ENCODE results near the gene PAN2.

Gene PAN2

DNA sequence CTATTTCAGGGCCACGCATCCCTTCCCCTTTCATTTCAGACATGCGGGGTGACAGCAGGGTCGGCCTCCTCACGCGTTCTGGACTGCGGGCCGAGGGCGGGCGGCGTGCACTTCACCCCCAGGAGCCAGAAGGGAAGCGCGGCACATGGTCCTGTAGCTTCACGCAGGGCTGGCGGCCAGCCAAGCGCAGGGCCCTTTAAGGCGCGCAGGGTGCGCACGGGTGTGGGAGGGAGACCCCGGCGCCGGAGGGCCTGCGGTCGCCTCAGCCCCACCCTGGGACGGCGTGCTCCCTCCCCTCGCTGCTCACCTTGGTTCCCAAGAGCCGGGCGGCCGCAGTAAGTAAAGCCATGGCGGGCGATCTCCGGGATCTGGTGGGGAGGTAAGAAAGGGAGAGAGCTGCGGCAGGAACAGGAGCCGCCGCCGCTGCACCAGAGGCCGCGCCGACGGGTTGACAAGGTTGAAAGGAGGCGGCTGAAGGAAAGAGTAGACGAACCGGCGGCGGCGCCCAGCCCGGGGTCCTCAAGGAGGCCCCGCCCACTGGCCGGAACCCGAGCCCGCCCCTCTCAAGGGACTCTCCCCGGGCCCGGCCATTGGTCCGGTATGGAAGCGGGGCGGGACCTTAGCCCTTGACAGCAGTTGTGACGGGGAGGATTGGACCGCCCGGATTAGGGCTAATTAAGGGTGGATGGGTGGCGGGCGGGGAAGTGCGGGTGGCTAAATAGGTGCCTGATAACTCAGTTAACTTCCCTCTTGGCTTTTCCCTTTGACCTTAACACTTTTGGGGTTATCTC is 33.8 kb downstream of the PAN2 start, which contains the start of gene CS:
TSS of gene CS (minus strand) at position 478 of the 791 bp plus-strand sequence. CDS start at position 349, 129 bp downstream.
- peaks cover 3 to 25% (median 9%) of the 10 kb centered on the region in 4 experiments for H3K36me3 ChIP-seq (ENCODE audit: control insufficient read depth in 4 of 4, insufficient read depth in 4 of 4, low read length in 3 of 4)
- no peaks in the 10 kb centered on the region for H3K27me3 ChIP-seq (replicated peaks in 2 of 5; ENCODE audit: control insufficient read depth in 4 of 5, insufficient read depth in 5 of 5, low read length in 4 of 5)
- peak within 1 kb of the TSS; percentile 65 to 90 for H3K27ac ChIP-seq (ENCODE audit: insufficient read depth in 1 of 2, low read depth in 1 of 2, low read length in 2 of 2, poor library complexity in 1 of 2, severe bottlenecking in 2 of 2)
- POLR2A ChIA-PET: interaction anchor here (0.6 to 3.0 kb wide), 4 partner anchors 16 to 254 kb away, joined by 3 to 11 read pairs (median 4); partner anchors contain the start of genes CNPY2 and PAN2
- 0% methylated on average over 36 of the region's 63 CpGs for WGBS (ENCODE audit: insufficient coverage)
- no peaks in the 10 kb centered on the region for H3K9me3 ChIP-seq (ENCODE audit: control extremely low read depth in 1 of 5, control insufficient read depth in 4 of 5, insufficient read depth in 2 of 5, low read depth in 1 of 5, low read length in 4 of 5)
- CTCF ChIA-PET: interaction anchor here (0.9 to 1.8 kb wide), 5 partner anchors 8 to 182 kb away, joined by 3 to 4 read pairs (median 4); partner anchors contain the start of gene ZC3H10
- peaks cover 12 to 31% (median 26%) of the 10 kb centered on the region in 4 experiments for H3K4me1 ChIP-seq (ENCODE audit: control extremely low read depth in 1 of 4, control insufficient read depth in 4 of 4, insufficient read depth in 4 of 4, low read length in 3 of 4)
- peak; percentile 98 to 99 (median 99) for DNase-seq
- H3K4me3 ChIP-seq (ENCODE audit: control insufficient read depth in 1 of 7, extremely low read depth in 1 of 7, insufficient read depth in 4 of 7, low read depth in 2 of 7, low read length in 6 of 7): peak within 1 kb of the TSS; percentile 52 to 95 (median 85)

DNA sequence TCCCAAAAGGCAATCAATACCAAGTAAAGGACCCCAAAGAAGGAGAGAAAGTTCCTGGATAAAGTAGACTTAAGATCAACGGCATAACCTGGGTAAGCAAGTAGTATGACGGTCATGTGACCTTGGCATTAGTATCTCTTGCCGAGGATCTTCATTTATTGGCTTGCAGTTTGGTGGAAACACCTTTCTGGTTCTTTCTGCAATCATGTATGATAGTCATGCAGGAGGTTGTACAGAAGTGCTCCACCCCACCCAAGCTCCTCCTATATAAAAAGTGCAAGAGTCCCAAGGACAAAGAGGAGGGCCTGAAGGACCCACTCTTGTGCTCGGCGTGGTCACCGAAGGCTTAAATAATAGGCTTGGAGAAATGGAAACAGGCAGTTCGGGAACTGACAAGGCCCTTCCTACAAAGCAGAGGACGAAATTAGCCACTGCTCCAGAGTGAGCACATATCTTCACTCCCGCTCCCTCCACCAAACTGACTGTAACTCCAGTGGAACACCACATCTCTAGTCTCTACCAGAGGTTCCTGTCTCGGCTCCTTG is 34.4 kb downstream of the PAN2 start:
- Histone ChIP-seq H3K27me3 (replicated peaks in 2 of 5; ENCODE audit: control insufficient read depth in 4 of 5, insufficient read depth in 5 of 5, low read length in 4 of 5) (no peaks in the 10 kb centered on the region), H3K4me3 (ENCODE audit: control insufficient read depth in 1 of 7, extremely low read depth in 1 of 7, insufficient read depth in 4 of 7, low read depth in 2 of 7, low read length in 6 of 7) (peak overlapping the region; percentile 52 to 95 (median 85)), H3K36me3 (ENCODE audit: control insufficient read depth in 4 of 4, insufficient read depth in 4 of 4, low read length in 3 of 4) (peaks cover 2 to 25% (median 9%) of the 10 kb centered on the region in 4 experiments), H3K27ac (ENCODE audit: insufficient read depth in 1 of 2, low read depth in 1 of 2, low read length in 2 of 2, poor library complexity in 1 of 2, severe bottlenecking in 2 of 2) (peak overlapping the region; percentile 65 to 90), H3K9me3 (ENCODE audit: control extremely low read depth in 1 of 5, control insufficient read depth in 4 of 5, insufficient read depth in 2 of 5, low read depth in 1 of 5, low read length in 4 of 5) (no peaks in the 10 kb centered on the region), H3K4me1 (ENCODE audit: control extremely low read depth in 1 of 4, control insufficient read depth in 4 of 4, insufficient read depth in 4 of 4, low read length in 3 of 4) (peaks cover 12 to 31% (median 26%) of the 10 kb centered on the region in 4 experiments)
- ChIA-PET CTCF (interaction anchor here (0.9 to 3.1 kb wide), 8 partner anchors 9 to 181 kb away, joined by 3 to 11 read pairs (median 4); partner anchors contain the start of genes CNPY2 and ZC3H10), POLR2A (interaction anchor here (0.6 to 3.0 kb wide), 3 partner anchors 17 to 254 kb away, joined by 3 to 11 read pairs (median 3); partner anchors contain the start of genes CNPY2 and PAN2)
- 2% methylated on average over 9 of the region's 10 CpGs for WGBS (ENCODE audit: insufficient coverage)
- DNase-seq: no peak

- no peaks in the 10 kb centered on the region for H3K9me3 ChIP-seq (ENCODE audit: control extremely low read depth in 1 of 5, control insufficient read depth in 4 of 5, insufficient read depth in 2 of 5, low read depth in 1 of 5, low read length in 4 of 5)
- DNase-seq: no peak
- H3K36me3 ChIP-seq (ENCODE audit: control insufficient read depth in 4 of 4, insufficient read depth in 4 of 4, low read length in 3 of 4): peaks cover 0 to 26% (median 8%) of the 10 kb centered on the region in 4 experiments
- ChIA-PET CTCF (interaction anchor here (0.7 to 3.1 kb wide), 9 partner anchors 9 to 181 kb away, joined by 3 to 11 read pairs (median 4); partner anchors contain the start of genes CNPY2, COQ10A and ZC3H10), POLR2A (interaction anchor here (1.0 to 3.0 kb wide), 2 partner anchors 17 to 35 kb away, joined by 3 to 11 read pairs; partner anchors contain the start of genes CNPY2 and PAN2)
- no peaks in the 10 kb centered on the region for H3K27me3 ChIP-seq (replicated peaks in 2 of 5; ENCODE audit: control insufficient read depth in 4 of 5, insufficient read depth in 5 of 5, low read length in 4 of 5)
- peaks cover 12 to 31% (median 26%) of the 10 kb centered on the region in 4 experiments for H3K4me1 ChIP-seq (ENCODE audit: control extremely low read depth in 1 of 4, control insufficient read depth in 4 of 4, insufficient read depth in 4 of 4, low read length in 3 of 4)
- peak overlapping the region in 1 of 2 experiments; percentile 90 for H3K27ac ChIP-seq (ENCODE audit: insufficient read depth in 1 of 2, low read depth in 1 of 2, low read length in 2 of 2, poor library complexity in 1 of 2, severe bottlenecking in 2 of 2)
- H3K4me3 ChIP-seq (ENCODE audit: control insufficient read depth in 1 of 7, extremely low read depth in 1 of 7, insufficient read depth in 4 of 7, low read depth in 2 of 7, low read length in 6 of 7): peak overlapping the region in 6 of 7 experiments; percentile 52 to 95 (median 85)
- WGBS (ENCODE audit: insufficient coverage): 90% methylated on average over 5 of the region's 5 CpGs
Measured at GRCh38 chr12:56298828-56299227, 35.0 kb downstream of the PAN2 start.

DNA sequence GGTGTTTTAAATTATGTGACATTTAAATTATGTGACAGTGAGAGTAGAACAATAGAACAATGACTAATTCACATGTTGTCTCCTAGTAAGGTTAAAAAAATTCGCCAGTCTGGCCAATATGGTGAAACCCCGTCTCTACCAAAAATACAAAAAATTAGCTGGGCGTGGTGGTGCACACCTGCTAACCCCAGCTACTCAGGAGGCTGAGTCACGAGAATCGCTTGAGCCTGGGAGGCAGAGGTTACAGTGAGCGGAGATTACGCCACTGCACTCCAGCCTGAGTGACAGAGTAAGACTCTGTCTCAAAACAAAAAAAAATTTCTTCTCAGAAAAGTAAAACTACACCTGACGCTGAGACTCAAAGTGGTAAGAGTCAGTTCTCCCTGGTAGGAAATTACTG is 36.4 kb downstream of the PAN2 start:
- WGBS (ENCODE audit: insufficient coverage): 100% methylated on average over 7 of the region's 8 CpGs
- CTCF ChIA-PET: interaction anchor here (1.0 to 3.1 kb wide), 10 partner anchors 10 to 167 kb away, joined by 3 to 11 read pairs (median 4); partner anchors contain the start of genes ANKRD52, CNPY2 and COQ10A
- no peak overlapping the region for H3K4me3 ChIP-seq (ENCODE audit: control insufficient read depth in 1 of 7, extremely low read depth in 1 of 7, insufficient read depth in 4 of 7, low read depth in 2 of 7, low read length in 6 of 7)
- peak overlapping the region in 1 of 2 experiments; percentile 20 for H3K27ac ChIP-seq (ENCODE audit: insufficient read depth in 1 of 2, low read depth in 1 of 2, low read length in 2 of 2, poor library complexity in 1 of 2, severe bottlenecking in 2 of 2)
- DNase-seq: no peak
- H3K36me3 ChIP-seq (ENCODE audit: control insufficient read depth in 4 of 4, insufficient read depth in 4 of 4, low read length in 3 of 4): peaks cover 0 to 32% (median 9%) of the 10 kb centered on the region in 4 experiments
- H3K4me1 ChIP-seq (ENCODE audit: control extremely low read depth in 1 of 4, control insufficient read depth in 4 of 4, insufficient read depth in 4 of 4, low read length in 3 of 4): peaks cover 12 to 31% (median 26%) of the 10 kb centered on the region in 4 experiments
- no peaks in the 10 kb centered on the region for H3K9me3 ChIP-seq (ENCODE audit: control extremely low read depth in 1 of 5, control insufficient read depth in 4 of 5, insufficient read depth in 2 of 5, low read depth in 1 of 5, low read length in 4 of 5)
- H3K27me3 ChIP-seq (replicated peaks in 2 of 5; ENCODE audit: control insufficient read depth in 4 of 5, insufficient read depth in 5 of 5, low read length in 4 of 5): no peaks in the 10 kb centered on the region
- POLR2A ChIA-PET: no interaction called here

- POLR2A ChIA-PET: no interaction called here
Measured at GRCh38 chr12:56296295-56296694, 37.5 kb downstream of the PAN2 start.

GRCh38 chr12:56293795-56294194 is 40.0 kb downstream of the PAN2 start:
- 100% methylated on average over 5 of the region's 5 CpGs for WGBS (ENCODE audit: insufficient coverage)
- no peaks in the 10 kb centered on the region for H3K27me3 ChIP-seq (replicated peaks in 2 of 5; ENCODE audit: control insufficient read depth in 4 of 5, insufficient read depth in 5 of 5, low read length in 4 of 5)
- no peak for DNase-seq
- H3K9me3 ChIP-seq (ENCODE audit: control extremely low read depth in 1 of 5, control insufficient read depth in 4 of 5, insufficient read depth in 2 of 5, low read depth in 1 of 5, low read length in 4 of 5): no peaks in the 10 kb centered on the region
- ChIA-PET POLR2A (no interaction called here), CTCF (interaction anchor here (0.9 to 1.5 kb wide), 3 partner anchors 8 to 61 kb away, joined by 3 to 4 read pairs (median 3); no protein-coding TSS in a partner anchor)
- peaks cover 6 to 13% (median 11%) of the 10 kb centered on the region in 4 experiments for H3K4me1 ChIP-seq (ENCODE audit: control extremely low read depth in 1 of 4, control insufficient read depth in 4 of 4, insufficient read depth in 4 of 4, low read length in 3 of 4)
- H3K4me3 ChIP-seq (ENCODE audit: control insufficient read depth in 1 of 7, extremely low read depth in 1 of 7, insufficient read depth in 4 of 7, low read depth in 2 of 7, low read length in 6 of 7): no peak overlapping the region
- H3K27ac ChIP-seq (ENCODE audit: insufficient read depth in 1 of 2, low read depth in 1 of 2, low read length in 2 of 2, poor library complexity in 1 of 2, severe bottlenecking in 2 of 2): no peak overlapping the region
- peaks cover 7 to 40% (median 19%) of the 10 kb centered on the region in 4 experiments for H3K36me3 ChIP-seq (ENCODE audit: control insufficient read depth in 4 of 4, insufficient read depth in 4 of 4, low read length in 3 of 4)

More at GRCh38 chr12:56296295-56296694, 37.5 kb downstream of the PAN2 start:
- no peak for DNase-seq
- Histone ChIP-seq H3K27me3 (replicated peaks in 2 of 5; ENCODE audit: control insufficient read depth in 4 of 5, insufficient read depth in 5 of 5, low read length in 4 of 5) (no peaks in the 10 kb centered on the region), H3K27ac (ENCODE audit: insufficient read depth in 1 of 2, low read depth in 1 of 2, low read length in 2 of 2, poor library complexity in 1 of 2, severe bottlenecking in 2 of 2) (peak overlapping the region in 1 of 2 experiments; percentile 46), H3K4me3 (ENCODE audit: control insufficient read depth in 1 of 7, extremely low read depth in 1 of 7, insufficient read depth in 4 of 7, low read depth in 2 of 7, low read length in 6 of 7) (no peak overlapping the region), H3K9me3 (ENCODE audit: control extremely low read depth in 1 of 5, control insufficient read depth in 4 of 5, insufficient read depth in 2 of 5, low read depth in 1 of 5, low read length in 4 of 5) (no peaks in the 10 kb centered on the region), H3K36me3 (ENCODE audit: control insufficient read depth in 4 of 4, insufficient read depth in 4 of 4, low read length in 3 of 4) (peaks cover 4 to 30% (median 12%) of the 10 kb centered on the region in 4 experiments), H3K4me1 (ENCODE audit: control extremely low read depth in 1 of 4, control insufficient read depth in 4 of 4, insufficient read depth in 4 of 4, low read length in 3 of 4) (peaks cover 12 to 29% (median 26%) of the 10 kb centered on the region in 4 experiments)
- 91% methylated on average over 4 of the region's 5 CpGs for WGBS (ENCODE audit: insufficient coverage)
- CTCF ChIA-PET: interaction anchor here (3.1 kb wide), 1 partner anchor 19 kb away, joined by 11 read pairs; the partner anchor contains the start of gene CNPY2

Data from common myeloid progenitor, CD34-positive (primary cell).